ENCODE data around the gene HS2ST1.

The HS2ST1 gene

DNA sequence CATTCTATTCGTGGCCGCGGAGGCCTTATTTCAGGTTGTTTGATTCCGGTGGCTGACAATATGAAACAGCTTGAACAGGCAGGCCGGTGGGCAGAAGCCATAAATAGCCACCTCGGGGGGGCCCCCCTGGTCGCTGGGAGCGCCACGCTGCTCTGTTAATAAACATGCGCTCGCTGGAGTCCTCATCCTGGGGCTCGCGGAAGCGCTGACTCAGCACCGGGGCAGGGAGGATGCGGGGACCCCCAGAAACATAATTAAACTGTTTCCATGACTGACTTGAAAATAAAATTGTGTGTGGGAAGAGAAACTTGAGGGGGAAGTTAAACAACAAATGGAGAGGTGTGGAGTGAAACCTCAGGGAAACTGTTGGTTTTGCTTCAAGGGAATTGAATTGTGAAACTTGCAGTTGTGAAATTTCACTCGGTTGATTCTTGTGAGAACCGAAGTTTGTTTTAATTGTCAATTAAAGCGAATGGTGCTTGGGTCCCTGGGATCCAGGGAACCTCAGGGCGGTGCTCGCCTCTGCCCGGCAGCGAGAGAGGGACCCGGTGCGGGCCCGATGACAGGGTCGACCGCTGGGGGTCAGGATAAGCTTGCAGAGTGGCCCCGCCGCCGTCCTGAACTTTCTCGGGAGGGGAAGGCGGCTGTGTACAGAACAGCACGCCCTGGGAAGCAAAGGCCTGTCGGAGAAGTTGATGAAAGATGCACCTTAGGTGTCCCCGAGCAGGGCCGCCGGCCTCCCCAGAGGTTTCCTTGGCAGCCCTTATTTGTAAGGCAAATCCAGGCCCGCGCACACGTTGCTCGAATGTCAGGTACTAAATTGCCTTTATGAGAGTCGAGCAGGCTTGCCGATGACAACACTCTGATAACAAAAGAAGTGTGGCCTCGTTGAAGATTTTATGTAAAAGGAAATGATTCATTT, 237.3 kb downstream of the HS2ST1 start:
- DNase-seq (ENCODE audit: insufficient read length, low spot score) (peak; percentile 65), FAIRE-seq (no peak)

DNA sequence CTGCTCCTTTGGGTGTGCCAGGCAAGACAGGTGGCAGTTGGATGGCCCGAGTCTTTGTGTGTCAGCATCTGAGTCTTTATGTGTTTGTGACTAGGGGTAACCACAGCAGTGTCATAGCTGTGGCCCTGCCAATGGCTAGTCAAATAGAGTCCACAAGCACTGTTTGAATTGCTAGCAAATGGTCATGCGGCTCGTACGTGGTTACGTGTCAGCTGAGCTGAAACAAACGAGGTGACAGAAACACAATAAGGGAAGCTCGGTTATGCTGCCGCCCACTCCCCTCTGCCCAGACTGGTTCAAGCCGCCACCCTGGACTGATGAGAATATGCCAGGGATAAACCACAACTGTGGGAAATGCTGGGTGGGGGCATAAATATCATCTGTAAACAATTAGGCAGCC, 239.9 kb downstream of the HS2ST1 start:
- FAIRE-seq: no peak
- DNase-seq (ENCODE audit: insufficient read length, low spot score): no peak

DNA sequence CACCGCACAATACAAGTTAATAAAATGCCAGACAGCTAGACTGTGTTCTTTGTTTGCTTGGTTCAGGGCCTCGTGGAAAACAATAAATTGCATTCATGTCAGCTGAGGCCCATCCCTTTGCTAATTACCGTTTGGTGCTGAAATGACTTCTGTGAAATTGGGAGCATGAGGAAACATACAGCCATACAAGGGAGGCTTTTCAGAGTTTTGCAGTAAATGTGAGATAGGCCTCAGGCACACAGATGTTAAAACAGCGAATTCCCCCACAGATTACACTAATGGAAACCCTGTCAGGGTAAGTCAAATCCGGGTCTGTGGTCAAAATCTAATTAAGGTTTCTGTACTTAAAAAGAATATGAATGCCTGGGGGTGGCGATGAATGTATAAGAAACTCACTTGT, 240.7 kb downstream of the HS2ST1 start:
- no peak for FAIRE-seq

DNA sequence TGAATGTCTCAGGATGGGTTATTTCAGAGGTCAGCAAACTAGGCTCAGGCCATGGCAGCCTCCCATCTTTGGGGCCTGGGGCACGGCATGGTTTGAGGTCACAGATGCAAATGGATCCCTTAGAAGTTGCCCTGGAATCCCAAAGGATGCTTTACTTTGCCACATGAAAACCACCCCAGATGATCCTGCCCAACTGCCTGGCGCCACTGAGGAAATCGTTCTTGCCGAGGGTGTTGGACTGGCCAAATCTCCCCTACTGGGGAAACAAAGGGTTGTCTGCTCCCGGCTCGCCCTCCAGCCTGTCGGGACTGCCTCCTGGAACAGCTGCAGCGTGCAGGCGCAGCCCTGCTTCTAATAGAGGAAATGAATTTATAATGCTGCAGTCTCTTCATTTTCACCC, 241.2 kb downstream of the HS2ST1 start:
- FAIRE-seq: no peak

More for the DNA sequence above, 240.7 kb downstream of the HS2ST1 start:
- DNase-seq (ENCODE audit: insufficient read length, low spot score): no peak

DNA sequence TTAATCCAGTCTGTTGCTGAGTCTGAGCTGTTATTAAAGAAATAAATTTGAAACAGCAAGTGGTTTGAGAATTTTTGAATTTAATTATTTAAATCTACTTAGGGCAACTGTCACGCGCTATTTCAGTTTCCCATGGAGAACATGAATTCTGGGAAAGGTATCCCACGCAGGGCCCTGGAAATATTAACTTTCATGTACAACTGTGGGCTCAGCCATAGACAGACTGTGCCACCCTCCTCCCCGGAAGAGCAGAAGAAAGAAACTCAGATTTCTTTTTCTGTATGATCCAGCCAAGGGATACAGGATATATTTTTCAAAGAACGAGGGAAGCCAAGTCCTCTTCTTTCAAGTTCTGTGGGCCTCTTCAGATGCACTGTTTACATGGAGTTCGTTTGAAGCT, 241.7 kb downstream of the HS2ST1 start:
- FAIRE-seq: no peak
- DNase-seq (ENCODE audit: insufficient read length, low spot score): no peak

More for the DNA sequence above, 241.2 kb downstream of the HS2ST1 start:
- no peak for DNase-seq (ENCODE audit: insufficient read length, low spot score)

DNA sequence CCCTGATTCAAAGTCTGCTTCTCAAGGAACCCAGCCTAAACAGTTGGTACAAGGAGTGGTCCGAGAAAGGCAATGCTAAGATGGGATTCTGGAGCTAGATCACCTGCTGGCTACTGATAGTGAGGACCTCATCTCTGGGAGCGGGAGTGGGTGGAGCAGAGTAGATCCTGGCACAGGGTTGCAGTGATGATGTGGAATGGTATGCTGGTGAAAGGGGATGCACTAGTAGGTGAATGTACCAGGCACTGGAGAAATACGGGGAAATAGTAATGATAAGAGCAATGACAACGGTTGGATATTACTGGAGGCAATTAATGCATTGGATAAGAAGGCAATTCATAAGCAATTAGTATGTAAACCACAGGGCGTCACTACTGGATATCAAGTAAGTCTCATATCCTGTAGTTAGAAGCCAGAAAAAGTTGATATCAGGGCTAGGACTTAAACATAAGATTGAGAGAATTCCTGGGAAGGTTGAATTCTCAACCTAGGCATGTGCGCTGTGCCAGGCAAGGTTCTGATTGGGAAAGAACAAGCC, 245.0 kb downstream of the HS2ST1 start:
- DNase-seq (ENCODE audit: insufficient read length, low spot score) (no peak), FAIRE-seq (no peak)

All from HTR-8/SVneo (cell line).